ENCODE data around the gene PHC2.

The PHC2 gene

GRCh38 chr1:33469691-33470090 is 38.8 kb upstream of the PHC2 start:
- no peak for DNase-seq (ENCODE audit: extremely low spot score)
- TF ChIP-seq CTCF (IDR thresholded peaks at IDR 0.05; ENCODE audit: control extremely low read depth, extremely low read depth, low read depth, missing control alignments) = no peak
- POLR2A ChIA-PET = no interaction called here
- CTCF ChIA-PET = interaction anchor here (0.9 to 10.5 kb wide), 9 partner anchors 9 to 174 kb away, joined by 4 to 158 read pairs (median 9); no protein-coding TSS in a partner anchor

- ChIA-PET CTCF (interaction anchor here (1.3 to 10.5 kb wide), 5 partner anchors 9 to 377 kb away, joined by 3 to 158 read pairs (median 14); no protein-coding TSS in a partner anchor), POLR2A (no interaction called here)
- DNase-seq (ENCODE audit: extremely low spot score) = no peak
- TF ChIP-seq CTCF (IDR thresholded peaks at IDR 0.05; ENCODE audit: control extremely low read depth, extremely low read depth, low read depth, missing control alignments) = no peak
These were observed 38.1 kb upstream of the PHC2 start for GRCh38 chr1:33468967-33469366.

GRCh38 chr1:33468531-33468930 is 37.6 kb upstream of the PHC2 start:
- ChIA-PET CTCF (interaction anchor here (0.6 to 10.5 kb wide), 8 partner anchors 8 to 376 kb away, joined by 3 to 158 read pairs (median 8); no protein-coding TSS in a partner anchor), POLR2A (no interaction called here)
- TF ChIP-seq CTCF (IDR thresholded peaks at IDR 0.05; ENCODE audit: control extremely low read depth, extremely low read depth, low read depth, missing control alignments) = no peak
- no peak for DNase-seq (ENCODE audit: extremely low spot score)

- POLR2A ChIA-PET = no interaction called here
- TF ChIP-seq CTCF (IDR thresholded peaks at IDR 0.05; ENCODE audit: control extremely low read depth, extremely low read depth, low read depth, missing control alignments) = no peak
- CTCF ChIA-PET = interaction anchor here (0.6 to 10.5 kb wide), 8 partner anchors 8 to 376 kb away, joined by 3 to 158 read pairs (median 8); no protein-coding TSS in a partner anchor
- DNase-seq (ENCODE audit: extremely low spot score) = no peak
These were observed 37.1 kb upstream of the PHC2 start for GRCh38 chr1:33468011-33468410.

GRCh38 chr1:33466159-33466558 is 35.3 kb upstream of the PHC2 start:
- CTCF ChIA-PET = interaction anchor here (1.2 to 10.5 kb wide), 3 partner anchors 127 to 371 kb away, joined by 3 to 158 read pairs (median 6); no protein-coding TSS in a partner anchor
- no peak for DNase-seq (ENCODE audit: extremely low spot score)
- TF ChIP-seq CTCF (IDR thresholded peaks at IDR 0.05; ENCODE audit: control extremely low read depth, extremely low read depth, low read depth, missing control alignments) = no peak
- POLR2A ChIA-PET = no interaction called here

- POLR2A ChIA-PET = interaction anchor here (0.6 kb wide), 1 partner anchor 122 kb away, joined by 7 read pairs; no protein-coding TSS in a partner anchor
- no peak for TF ChIP-seq CTCF (IDR thresholded peaks at IDR 0.05; ENCODE audit: control extremely low read depth, extremely low read depth, low read depth, missing control alignments)
- DNase-seq (ENCODE audit: extremely low spot score) = no peak
- CTCF ChIA-PET = interaction anchor here (10.5 kb wide), 1 partner anchor 170 kb away, joined by 158 read pairs; no protein-coding TSS in a partner anchor
These were observed 34.4 kb upstream of the PHC2 start for GRCh38 chr1:33465316-33465715.
